HepG2 (cell line): ENCODE measurements around the gene OSBPL1A. TPM values are rescaled to one million over a fixed set of nuclear protein-coding genes. Genes with fewer than 3 reads are reported as not detected.

Source experiments
- ATAC-seq: fragments of 200-7000 bp; cut with Tn5 transposase; 3 replicates; pipeline ENCODE4 v1.9.1; 2020; ENCODE audit warnings: mild to moderate bottlenecking, moderate library complexity
- BruUV-seq: library from RNA; stranded (reverse); fragments of 400-500 nt; replicated peaks from 2 replicates; lab custom pipeline; 2021; lab: Mats Ljungman, UMichigan
- CTCF ChIA-PET: fragments of 300-600 bp; formaldehyde crosslinking; extraction: SDS; loops from one replicate; lab custom pipeline; 2021; ENCODE audit warnings: low total read pairs, inconsistent platforms, low intra/inter-chr PET ratio; lab: Yijun Ruan, JAX
- POLR2A ChIA-PET: fragments of 350-600 bp; sonication (Branson Sonifier 250); formaldehyde crosslinking; loops from one replicate; lab custom pipeline; 2020; ENCODE audit warnings: antibody characterized with exemption, inconsistent platforms; lab: Yijun Ruan, JAX
- DNase-seq: peaks from one replicate; pipeline ENCODE4 v3.0.0-alpha.2; 2015; ENCODE audit warnings: low spot score
- FAIRE-seq: peaks from 3 replicates; lab custom pipeline; 2011; peaks lifted over from hg19 to GRCh38; lab: Jason Lieb, UNC
- H2AFZ ChIP-seq: one replicate; pipeline ENCODE4 v1.6.1; 2011; ENCODE audit warnings: low read length, inconsistent platforms
- H3K27ac ChIP-seq: fragments of 300-600 bp; 3 replicates; pipeline ENCODE4 v1.8.0; 2011; ENCODE audit warnings: mixed run types, mild to moderate bottlenecking, mixed read lengths, low read length, inconsistent platforms; ENCODE audit not compliant: insufficient read depth; ENCODE audit errors: extremely low read length
- H3K27me3 ChIP-seq, 2 experiments: fragments of 200-600 bp in 1 of 2; 2 replicates in 1 of 2; 3 replicates in 1 of 2; pipeline versions ENCODE4 v1.6.0 to v1.8.0; 2011; ENCODE audit warnings: low read length in 2 of 2, mild to moderate bottlenecking in 2 of 2, moderate library complexity in 2 of 2, inconsistent platforms in 1 of 2; ENCODE audit not compliant: insufficient read depth in 2 of 2, control insufficient read depth in 1 of 2
- H3K36me3 ChIP-seq, 2 experiments: fragments of 200-600 bp in 1 of 2; replicated peaks in 1 of 2; 2 replicates in 1 of 2; 3 replicates in 1 of 2; pipeline versions ENCODE4 v1.5.1 to v1.8.0; 2011; ENCODE audit warnings: low read length in 2 of 2, inconsistent platforms in 1 of 2; ENCODE audit not compliant: insufficient read depth in 2 of 2, control insufficient read depth in 1 of 2
- H3K4me1 ChIP-seq: 2 replicates; pipeline ENCODE4 v1.5.1; 2012; ENCODE audit warnings: low read length, inconsistent platforms; ENCODE audit not compliant: insufficient read depth
- H3K4me2 ChIP-seq: 2 replicates; pipeline ENCODE4 v1.6.0; 2011; ENCODE audit warnings: low read depth, low read length, inconsistent platforms
- H3K4me3 ChIP-seq, 3 experiments: fragments of 200-600 bp in 1 of 3; sonication (generic), shearing (Covaris generic) in 1 of 3; replicated peaks in 1 of 3; 2 replicates each; pipeline ENCODE4 v1.5.1; 2011 to 2016; ENCODE audit warnings: low read length in 3 of 3, inconsistent platforms in 2 of 3, low read depth in 2 of 3, mild to moderate bottlenecking in 2 of 3, control low read depth in 1 of 3, mixed read lengths in 1 of 3; ENCODE audit not compliant: insufficient read depth in 1 of 3
- H3K79me2 ChIP-seq: one replicate; pipeline ENCODE4 v1.6.1; 2011; ENCODE audit warnings: low read length, inconsistent platforms; ENCODE audit not compliant: insufficient read depth
- H3K9ac ChIP-seq: 2 replicates; pipeline ENCODE4 v1.6.0; 2011; ENCODE audit warnings: mild to moderate bottlenecking, low read depth, low read length, inconsistent platforms; ENCODE audit not compliant: insufficient read depth
- H3K9me3 ChIP-seq: 2 replicates; pipeline ENCODE4 v1.5.1; 2012; ENCODE audit warnings: mild to moderate bottlenecking, low read length
- H4K20me1 ChIP-seq: 2 replicates; pipeline ENCODE4 v1.6.0; 2011; ENCODE audit warnings: inconsistent platforms, mild to moderate bottlenecking, low read length, moderate library complexity; ENCODE audit not compliant: insufficient read depth
- RAD21 ChIP-seq: fragments of 450-650 bp; formaldehyde crosslinking; IDR thresholded peaks from 2 replicates; pipeline ENCODE4 v1.5.0; 2020; ENCODE audit warnings: mild to moderate bottlenecking
- SMC3 ChIP-seq: IDR thresholded peaks from 2 replicates; pipeline ENCODE4 v1.6.1; 2011; ENCODE audit warnings: low read length, improper control_type of control experiment
- ZNF337 ChIP-seq: sonication (generic); formaldehyde crosslinking; IDR thresholded peaks from 2 replicates; pipeline ENCODE4 v1.5.1; 2020; ENCODE audit warnings: missing genetic modification reagents, low read depth, mild to moderate bottlenecking, borderline replicate concordance
- ZNF570 ChIP-seq: sonication (generic); formaldehyde crosslinking; IDR thresholded peaks from 2 replicates; pipeline ENCODE4 v1.4.0; 2020; ENCODE audit warnings: mild to moderate bottlenecking, missing genetic modification reagents, borderline replicate concordance
- ZNF784 ChIP-seq: sonication (generic); formaldehyde crosslinking; IDR thresholded peaks from 2 replicates; pipeline ENCODE4 v1.5.1; 2020; ENCODE audit warnings: missing genetic modification reagents, mild to moderate bottlenecking, borderline replicate concordance
- ZUFSP ChIP-seq: sonication (generic); formaldehyde crosslinking; IDR thresholded peaks from 2 replicates; pipeline ENCODE4 v1.9.0; 2021; ENCODE audit warnings: missing genetic modification reagents, mild to moderate bottlenecking, borderline replicate concordance
- WGBS: methylation state at CpG from one replicate; pipeline ENCODE4 v1.1.6; 2017; ENCODE audit warnings: low lambda C conversion rate; 5-methylcytosine and 5-hydroxymethylcytosine counted together
- in situ Hi-C: cut with HindIII; loops from 2 replicates; pipeline ENCODE4 v1.10.0; 2017; ENCODE audit warnings: low pct_unique_long_range_greater_than_20kb; ENCODE audit not compliant: extremely low pct_ligation_motif_present
- intact Hi-C: fragments of 100-400 bp; cut with micrococcal nuclease; formaldehyde crosslinking; loops from one replicate; pipeline ENCODE4 v1.10.0; 2022; ENCODE audit not compliant: unreplicated experiment
- polyA plus RNA-seq, 8 experiments: library from polyadenylated mRNA; depleted of rRNA in 3 of 8; stranded (reverse) in 7 of 8; unstranded in 1 of 8; fragments of >200 nt; fragmentation: Illumina TruSeq in 4 of 8; extraction: Trizol in 4 of 8; gene quantifications; 2 replicates each; pipeline versions ENCODE4 v1.2.1 to v1.2.3, GENCODE V29; 2011 to 2016; ENCODE audit warnings: low read depth in 4 of 8, missing spikeins in 1 of 8, mixed read lengths in 1 of 8; ENCODE audit not compliant: insufficient read depth in 1 of 8
- total RNA-seq, 5 experiments: library from RNA; depleted of rRNA; stranded (reverse); fragments of >200 nt; fragmentation: Illumina TruSeq; extraction: Trizol; gene quantifications; 2 replicates each; pipeline ENCODE4 v1.2.3, GENCODE V29; 2016; ENCODE audit warnings: low read depth in 1 of 5
- TF ChIP-seq, protein P1 (sequence below): sonication (generic); formaldehyde crosslinking; IDR thresholded peaks from 2 replicates; pipeline ENCODE4 v1.4.0; 2020; ENCODE audit warnings: missing genetic modification reagents
- TF ChIP-seq, protein P2 (sequence below): sonication (generic); formaldehyde crosslinking; IDR thresholded peaks from 2 replicates; pipeline ENCODE4 v1.4.0; 2020; ENCODE audit warnings: mild to moderate bottlenecking, low read depth, missing genetic modification reagents
- TF ChIP-seq, protein P3 (sequence below): sonication (generic); formaldehyde crosslinking; IDR thresholded peaks from 2 replicates; pipeline ENCODE4 v1.5.0; 2020; ENCODE audit warnings: mild to moderate bottlenecking, missing genetic modification reagents, moderate library complexity

The OSBPL1A gene
- total and polyA plus RNA-seq, 2 of the 13 experiments (the other 11 are each of a cell fraction or from before 2014, with no cell fraction given), result 0.02 TPM; not detected in 1

GRCh38 chr18:24177499-24178133 lies 220.0 kb downstream of the OSBPL1A start (continued):
- TF ChIP-seq, protein P1, sequence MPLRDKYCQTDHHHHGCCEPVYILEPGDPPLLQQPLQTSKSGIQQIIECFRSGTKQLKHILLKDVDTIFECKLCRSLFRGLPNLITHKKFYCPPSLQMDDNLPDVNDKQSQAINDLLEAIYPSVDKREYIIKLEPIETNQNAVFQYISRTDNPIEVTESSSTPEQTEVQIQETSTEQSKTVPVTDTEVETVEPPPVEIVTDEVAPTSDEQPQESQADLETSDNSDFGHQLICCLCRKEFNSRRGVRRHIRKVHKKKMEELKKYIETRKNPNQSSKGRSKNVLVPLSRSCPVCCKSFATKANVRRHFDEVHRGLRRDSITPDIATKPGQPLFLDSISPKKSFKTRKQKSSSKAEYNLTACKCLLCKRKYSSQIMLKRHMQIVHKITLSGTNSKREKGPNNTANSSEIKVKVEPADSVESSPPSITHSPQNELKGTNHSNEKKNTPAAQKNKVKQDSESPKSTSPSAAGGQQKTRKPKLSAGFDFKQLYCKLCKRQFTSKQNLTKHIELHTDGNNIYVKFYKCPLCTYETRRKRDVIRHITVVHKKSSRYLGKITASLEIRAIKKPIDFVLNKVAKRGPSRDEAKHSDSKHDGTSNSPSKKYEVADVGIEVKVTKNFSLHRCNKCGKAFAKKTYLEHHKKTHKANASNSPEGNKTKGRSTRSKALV (CRISPR knock-in tag), result no peak
- TF ChIP-seq ZNF570, result no peak
- TF ChIP-seq, protein P2, sequence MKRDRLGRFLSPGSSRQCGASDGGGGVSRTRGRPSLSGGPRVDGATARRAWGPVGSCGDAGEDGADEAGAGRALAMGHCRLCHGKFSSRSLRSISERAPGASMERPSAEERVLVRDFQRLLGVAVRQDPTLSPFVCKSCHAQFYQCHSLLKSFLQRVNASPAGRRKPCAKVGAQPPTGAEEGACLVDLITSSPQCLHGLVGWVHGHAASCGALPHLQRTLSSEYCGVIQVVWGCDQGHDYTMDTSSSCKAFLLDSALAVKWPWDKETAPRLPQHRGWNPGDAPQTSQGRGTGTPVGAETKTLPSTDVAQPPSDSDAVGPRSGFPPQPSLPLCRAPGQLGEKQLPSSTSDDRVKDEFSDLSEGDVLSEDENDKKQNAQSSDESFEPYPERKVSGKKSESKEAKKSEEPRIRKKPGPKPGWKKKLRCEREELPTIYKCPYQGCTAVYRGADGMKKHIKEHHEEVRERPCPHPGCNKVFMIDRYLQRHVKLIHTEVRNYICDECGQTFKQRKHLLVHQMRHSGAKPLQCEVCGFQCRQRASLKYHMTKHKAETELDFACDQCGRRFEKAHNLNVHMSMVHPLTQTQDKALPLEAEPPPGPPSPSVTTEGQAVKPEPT (CRISPR knock-in tag), result no peak

GRCh38 chr18:24176727-24177416 lies 220.8 kb downstream of the OSBPL1A start:
- CTCF ChIA-PET, result interaction anchor here (1.7 kb wide), 1 partner anchor 312 kb away, joined by 10 read pairs; no protein-coding TSS in a partner anchor
- no peaks in the 10 kb centered on the region for H3K4me1 ChIP-seq
- intact Hi-C loops, result loop anchor here (2.0 to 10.0 kb wide), 3 partner anchors 98 to 312 kb away; no protein-coding TSS in a partner anchor
- H3K9ac ChIP-seq, result no peak overlapping the region
- H3K79me2 ChIP-seq, result no peaks in the 10 kb centered on the region
- peaks cover 1 to 4% of the 10 kb centered on the region in 2 experiments; a peak in 2 of 5 replicates for H3K27me3 ChIP-seq
- H2AFZ ChIP-seq, result no peak overlapping the region
- ATAC-seq, result peak; percentile 78
- no peak overlapping the region for H3K4me2 ChIP-seq
- TF ChIP-seq, protein P3, sequence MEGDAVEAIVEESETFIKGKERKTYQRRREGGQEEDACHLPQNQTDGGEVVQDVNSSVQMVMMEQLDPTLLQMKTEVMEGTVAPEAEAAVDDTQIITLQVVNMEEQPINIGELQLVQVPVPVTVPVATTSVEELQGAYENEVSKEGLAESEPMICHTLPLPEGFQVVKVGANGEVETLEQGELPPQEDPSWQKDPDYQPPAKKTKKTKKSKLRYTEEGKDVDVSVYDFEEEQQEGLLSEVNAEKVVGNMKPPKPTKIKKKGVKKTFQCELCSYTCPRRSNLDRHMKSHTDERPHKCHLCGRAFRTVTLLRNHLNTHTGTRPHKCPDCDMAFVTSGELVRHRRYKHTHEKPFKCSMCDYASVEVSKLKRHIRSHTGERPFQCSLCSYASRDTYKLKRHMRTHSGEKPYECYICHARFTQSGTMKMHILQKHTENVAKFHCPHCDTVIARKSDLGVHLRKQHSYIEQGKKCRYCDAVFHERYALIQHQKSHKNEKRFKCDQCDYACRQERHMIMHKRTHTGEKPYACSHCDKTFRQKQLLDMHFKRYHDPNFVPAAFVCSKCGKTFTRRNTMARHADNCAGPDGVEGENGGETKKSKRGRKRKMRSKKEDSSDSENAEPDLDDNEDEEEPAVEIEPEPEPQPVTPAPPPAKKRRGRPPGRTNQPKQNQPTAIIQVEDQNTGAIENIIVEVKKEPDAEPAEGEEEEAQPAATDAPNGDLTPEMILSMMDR (CRISPR knock-in tag), result peak; percentile 70
- TF ChIP-seq RAD21 (CRISPR knock-in tag) (peak; percentile 30; the same call in 1 of the 2 replicates), ZUFSP (CRISPR knock-in tag) (no peak), ZNF337 (CRISPR knock-in tag) (no peak), SMC3 (peak; percentile 70), ZNF784 (CRISPR knock-in tag) (no peak)
- TF ChIP-seq, all 625 proteins: peak for 3
- Histone ChIP-seq H3K27ac (no peak overlapping the region), H3K36me3 (no peaks in the 10 kb centered on the region), H3K9me3 (no peaks in the 10 kb centered on the region), H4K20me1 (no peaks in the 10 kb centered on the region), H3K4me3 (no peak overlapping the region)
- POLR2A ChIA-PET, result no interaction called here
- FAIRE-seq, result no peak
- no TSS peak for BruUV-seq
- WGBS, result 52% methylated on average over 7 of the region's 7 CpGs
- peak; percentile 37 for DNase-seq
- in situ Hi-C loops, result loop anchor here (5.0 kb wide), 1 partner anchor 310 kb away; no protein-coding TSS in a partner anchor
